IMR-90 (cell line): ENCODE results near the gene ZC3H4. TPM values are rescaled to one million over a fixed set of nuclear protein-coding genes. Genes with fewer than 3 reads are reported as not detected.

Source experiments
- ATAC-seq: fragments of 200-7000 bp; cut with Tn5 transposase; 2 replicates; pipeline ENCODE4 v1.9.1; 2020; ENCODE audit warnings: low read depth, mild to moderate bottlenecking, moderate library complexity
- BruUV-seq: library from RNA; stranded (reverse); fragments of 400-500 nt; replicated peaks from 2 replicates; lab custom pipeline; 2021; lab: Mats Ljungman, UMichigan
- CTCF ChIA-PET: fragments of 300-600 bp; formaldehyde crosslinking; extraction: SDS; loops from one replicate; lab custom pipeline; 2021; ENCODE audit warnings: antibody characterized with exemption; lab: Yijun Ruan, JAX
- POLR2A ChIA-PET: fragments of 300-600 bp; sonication (Branson Sonifier 250); formaldehyde crosslinking; loops from one replicate; lab custom pipeline; 2022; ENCODE audit warnings: antibody characterized with exemption; ENCODE audit not compliant: unreplicated experiment; lab: Charles Lee
- DNase-seq: peaks from one replicate; pipeline ENCODE4 v3.0.0; 2013
- H2AFZ ChIP-seq: replicated peaks from 2 replicates; pipeline ENCODE3; 2013; ENCODE audit warnings: low read length, mild to moderate bottlenecking; ENCODE audit not compliant: poor library complexity
- H2AK5ac ChIP-seq: 2 replicates; pipeline ENCODE4 v1.6.1; 2013; ENCODE audit warnings: low read depth, low read length, inconsistent platforms
- H2AK9ac ChIP-seq: replicated peaks from 2 replicates; pipeline ENCODE3; 2013; ENCODE audit warnings: mild to moderate bottlenecking, low read depth, low read length, moderate library complexity; ENCODE audit not compliant: poor library complexity
- H2BK120ac ChIP-seq: 2 replicates; pipeline ENCODE4 v1.6.1; 2013; ENCODE audit warnings: low read depth, low read length, inconsistent platforms
- H2BK15ac ChIP-seq: 3 replicates; pipeline ENCODE4 v1.6.1; 2013; ENCODE audit warnings: low read depth, low read length, inconsistent platforms
- H2BK20ac ChIP-seq: 2 replicates; pipeline ENCODE4 v1.6.1; 2013; ENCODE audit warnings: low read depth, mild to moderate bottlenecking, inconsistent platforms, low read length, moderate library complexity
- H2BK5ac ChIP-seq: 2 replicates; pipeline ENCODE4 v1.6.1; 2013; ENCODE audit warnings: mild to moderate bottlenecking, low read depth, low read length, inconsistent platforms; ENCODE audit not compliant: poor library complexity, severe bottlenecking
- H3K14ac ChIP-seq: replicated peaks from 2 replicates; pipeline ENCODE4 v1.6.1; 2013; ENCODE audit warnings: low read depth, low read length, inconsistent platforms
- H3K18ac ChIP-seq: 2 replicates; pipeline ENCODE4 v1.6.1; 2013; ENCODE audit warnings: low read depth, low read length, control low read depth
- H3K23ac ChIP-seq: 2 replicates; pipeline ENCODE4 v1.6.1; 2013; ENCODE audit warnings: low read depth, low read length, inconsistent platforms
- H3K27ac ChIP-seq: 2 replicates; pipeline ENCODE4 v1.5.1; 2013; ENCODE audit warnings: mild to moderate bottlenecking, control low read depth, low read length; ENCODE audit not compliant: insufficient read depth
- H3K27me3 ChIP-seq: 2 replicates; pipeline ENCODE4 v1.6.1; 2013; ENCODE audit warnings: low read length; ENCODE audit not compliant: control insufficient read depth, insufficient read depth
- H3K36me3 ChIP-seq: 2 replicates; pipeline ENCODE4 v1.6.1; 2013; ENCODE audit warnings: low read length, mixed read lengths; ENCODE audit not compliant: control insufficient read depth, insufficient read depth
- H3K4ac ChIP-seq: 2 replicates; pipeline ENCODE4 v1.6.1; 2013; ENCODE audit warnings: low read depth, low read length, inconsistent platforms
- H3K4me1 ChIP-seq: 2 replicates; pipeline ENCODE4 v1.6.1; 2013; ENCODE audit warnings: low read length, mixed read lengths; ENCODE audit not compliant: control insufficient read depth, insufficient read depth
- H3K4me2 ChIP-seq: 2 replicates; pipeline ENCODE4 v1.6.1; 2013; ENCODE audit warnings: low read depth, mild to moderate bottlenecking, control low read depth, low read length, moderate library complexity
- H3K4me3 ChIP-seq: 2 replicates; pipeline ENCODE4 v1.5.1; 2013; ENCODE audit warnings: low read depth, mild to moderate bottlenecking, control low read depth, low read length, moderate library complexity; ENCODE audit not compliant: insufficient read depth
- H3K56ac ChIP-seq: 2 replicates; pipeline ENCODE4 v1.6.1; 2013; ENCODE audit warnings: low read length, inconsistent platforms; ENCODE audit not compliant: insufficient read depth; ENCODE audit errors: extremely low read depth
- H3K79me1 ChIP-seq, 2 experiments: 2 replicates each; pipeline ENCODE4 v1.6.1; 2013; ENCODE audit warnings: low read length in 2 of 2, inconsistent platforms in 1 of 2, low read depth in 1 of 2
- H3K9ac ChIP-seq: 2 replicates; pipeline ENCODE4 v1.6.1; 2013; ENCODE audit warnings: low read depth, low read length, control low read depth
- H3K9me1 ChIP-seq: 2 replicates; pipeline ENCODE4 v1.6.1; 2013; ENCODE audit warnings: low read length, inconsistent platforms; ENCODE audit not compliant: insufficient read depth
- H3K9me3 ChIP-seq: 2 replicates; pipeline ENCODE4 v1.6.1; 2013; ENCODE audit warnings: low read length; ENCODE audit not compliant: control insufficient read depth, insufficient read depth
- H4K20me1 ChIP-seq: 2 replicates; pipeline ENCODE4 v1.6.1; 2013; ENCODE audit warnings: low read length, inconsistent platforms; ENCODE audit not compliant: insufficient read depth
- H4K5ac ChIP-seq: 2 replicates; pipeline ENCODE4 v1.6.1; 2013; ENCODE audit warnings: mild to moderate bottlenecking, low read depth, low read length, control low read depth
- H4K8ac ChIP-seq, 2 experiments: 2 replicates each; pipeline ENCODE4 v1.6.1; 2013; ENCODE audit warnings: low read depth in 2 of 2, low read length in 2 of 2, control low read depth in 1 of 2, inconsistent platforms in 1 of 2
- H4K91ac ChIP-seq: 2 replicates; pipeline ENCODE4 v1.6.1; 2013; ENCODE audit warnings: low read depth, low read length, inconsistent platforms; ENCODE audit not compliant: insufficient read depth
- NFE2L2 ChIP-seq: fragments of 150-350 bp; IDR thresholded peaks from 2 replicates; pipeline ENCODE4 v1.6.1; 2016; ENCODE audit warnings: low read depth, mild to moderate bottlenecking, low read length
- RCOR1 ChIP-seq: IDR thresholded peaks from 2 replicates; pipeline ENCODE4 v1.6.1; 2012; ENCODE audit warnings: mild to moderate bottlenecking, low read length, improper control_type of control experiment; ENCODE audit not compliant: insufficient replicate concordance
- WGBS, 2 experiments: methylation state at CpG; one replicate each; pipeline versions ENCODE4 v1.1.5 to v1.1.7; 2013; ENCODE audit warnings: missing lambda C conversion rate in 2 of 2; ENCODE audit not compliant: insufficient read length in 1 of 2; ENCODE audit errors: extremely low coverage in 2 of 2; 5-methylcytosine and 5-hydroxymethylcytosine counted together
- dilution Hi-C: fragments of 300-500 bp; cut with HindIII; formaldehyde crosslinking; loops from one replicate; pipeline ENCODE4 v1.14.3; 2018; ENCODE audit warnings: low sequenced_read_pairs; ENCODE audit not compliant: unreplicated experiment
- in situ Hi-C: fragments of 300-500 bp; cut with MboI; formaldehyde crosslinking; loops from 3 replicates; pipeline ENCODE4 v1.14.3; 2019; ENCODE audit warnings: low sequenced_read_pairs, inconsistent platforms, mixed read lengths
- intact Hi-C: fragments of 100-400 bp; cut with micrococcal nuclease; formaldehyde crosslinking; loops from 2 replicates; pipeline ENCODE4 v1.10.0; 2022
- polyA plus RNA-seq, 3 experiments: library from polyadenylated mRNA; depleted of rRNA; stranded (reverse); fragments of >200 nt; gene quantifications; 2 replicates each; pipeline ENCODE4 v1.2.3, GENCODE V29; 2012; ENCODE audit warnings: low replicate concordance in 1 of 3
- total RNA-seq: library from RNA; depleted of rRNA; stranded (reverse); fragments of >200 nt; gene quantifications from 2 replicates; pipeline ENCODE4 v1.2.3, GENCODE V29; 2012

Gene ZC3H4
- total and polyA plus RNA-seq, 2 of the 4 experiments (the other 2 are of a cell fraction) = 3.9 to 8.9 TPM

DNA sequence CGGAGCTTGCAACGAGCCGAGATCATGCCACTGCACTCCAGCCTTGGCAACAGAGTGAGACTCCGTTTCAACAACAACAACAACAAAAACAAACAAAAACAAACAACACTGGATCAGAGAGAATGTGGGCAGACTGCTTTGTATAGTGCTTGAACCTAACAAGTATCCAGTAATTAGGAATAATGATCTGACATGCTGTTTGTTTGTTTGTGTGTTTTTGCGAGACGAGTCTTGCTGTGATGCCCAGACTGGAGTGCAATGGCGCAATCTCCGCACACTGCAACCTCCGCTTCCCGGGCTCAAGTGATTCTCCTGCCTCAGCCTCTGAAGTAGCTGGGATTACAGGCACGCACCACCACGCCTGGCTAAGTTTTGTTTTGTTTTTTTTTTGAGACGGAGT lies 31.1 kb upstream of the ZC3H4 start:
- H3K18ac ChIP-seq = no peak overlapping the region
- no peak overlapping the region for H3K4me2 ChIP-seq
- H2BK5ac ChIP-seq = no peak overlapping the region
- no peak overlapping the region for H2BK20ac ChIP-seq
- H4K5ac ChIP-seq = no peak overlapping the region
- ChIA-PET POLR2A (no interaction called here), CTCF (no interaction called here)
- H3K27me3 ChIP-seq = no peaks in the 10 kb centered on the region
- H3K56ac ChIP-seq = no peak overlapping the region
- no peak overlapping the region for H4K91ac ChIP-seq
- H3K27ac ChIP-seq = no peak overlapping the region
- no peak overlapping the region for H2AK9ac ChIP-seq
- ATAC-seq (no peak), DNase-seq (no peak)
- peaks cover 31 to 58% of the 10 kb centered on the region in 2 experiments for H3K79me1 ChIP-seq
- H2AFZ ChIP-seq = no peak overlapping the region
- no peak overlapping the region for H3K14ac ChIP-seq
- no peak overlapping the region for H3K9ac ChIP-seq
- dilution Hi-C loops = no loop called here
- peaks cover 42% of the 10 kb centered on the region for H4K20me1 ChIP-seq
- no peaks in the 10 kb centered on the region for H3K9me3 ChIP-seq
- peaks cover 30% of the 10 kb centered on the region for H3K36me3 ChIP-seq
- H2BK15ac ChIP-seq = no peak overlapping the region
- no peak overlapping the region for H2AK5ac ChIP-seq
- no TSS peak for BruUV-seq
- no peak overlapping the region for H3K23ac ChIP-seq
- H3K4me1 ChIP-seq = peaks cover 11% of the 10 kb centered on the region
- TF ChIP-seq NFE2L2 (no peak), RCOR1 (no peak)
- H2BK120ac ChIP-seq = no peak overlapping the region
- H3K4me3 ChIP-seq = no peak overlapping the region
- no peak overlapping the region for H3K4ac ChIP-seq
- H3K9me1 ChIP-seq = peaks cover 11% of the 10 kb centered on the region
- intact Hi-C loops = no loop called here
- WGBS, 2 experiments = 99% methylated on average over 7 of the region's 13 CpGs; no CpG with 5 or more reads in 1 of the 2 experiments
- no peak overlapping the region for H4K8ac ChIP-seq
- in situ Hi-C loops = loop anchor here (5.0 kb wide), 1 partner anchor 103 kb away; no protein-coding TSS in a partner anchor
